ENCODE results near the gene LEPROT. TPM values are rescaled to one million over a fixed set of nuclear protein-coding genes. Genes with fewer than 3 reads are reported as not detected.

LEPROT gene
- total RNA-seq, 1 experiment from 2014 or later, result 25.7 TPM

DNA sequence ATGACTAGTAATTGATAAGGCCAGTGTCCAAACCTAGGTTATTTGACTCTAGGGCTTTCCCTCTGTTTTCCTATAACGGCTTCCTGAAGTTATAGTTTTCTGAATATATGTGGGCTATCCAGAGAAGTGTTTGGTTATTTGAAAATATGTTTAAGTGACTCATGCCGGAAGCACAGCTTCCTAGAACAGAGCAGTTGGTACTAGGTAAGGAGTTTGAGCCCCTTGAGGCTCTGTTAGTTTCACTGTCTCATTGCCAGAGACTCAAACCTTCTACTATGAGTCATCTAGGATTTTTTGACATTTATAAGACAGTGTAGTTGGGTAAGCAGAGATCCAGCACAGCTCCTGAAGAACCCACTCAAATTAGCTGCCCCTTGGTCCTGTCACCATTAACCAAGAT, 27.1 kb upstream of the LEPROT start (continued):
- TF ChIP-seq SIN3A (IDR thresholded peaks at IDR 0.05; ENCODE audit: low read depth), result no peak

DNA sequence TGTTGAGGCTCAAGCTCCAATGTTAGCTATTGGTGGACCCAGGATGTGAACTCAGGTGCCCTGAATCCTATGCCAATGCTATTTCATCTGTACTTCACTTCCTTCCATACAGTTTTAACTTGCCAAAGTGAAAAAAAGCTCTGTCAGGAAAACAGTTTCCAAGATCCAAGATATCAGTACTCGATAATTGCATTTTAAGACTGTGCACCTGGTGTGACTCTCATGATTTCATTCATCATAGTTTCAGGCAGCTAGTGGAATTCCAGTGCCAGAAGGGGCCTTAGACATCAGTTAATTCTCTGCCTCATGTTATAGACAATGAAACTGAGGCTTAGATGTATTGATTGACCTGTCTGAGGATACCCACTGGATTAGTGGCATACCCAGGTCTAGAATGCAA, 26.5 kb upstream of the LEPROT start:
- Histone ChIP-seq H3K4me3 (replicated peaks in 1 of 2; ENCODE audit: low read depth in 1 of 2, low read length in 2 of 2) (no peak overlapping the region), H3K9me2 (ENCODE audit: insufficient read depth) (no peaks in the 10 kb centered on the region), H3K4me2 (ENCODE audit: low read length) (no peak overlapping the region), H4K20me1 (ENCODE audit: insufficient read depth) (no peaks in the 10 kb centered on the region), H3K79me2 (ENCODE audit: insufficient read depth, low read length) (no peaks in the 10 kb centered on the region), H3K36me3 (ENCODE audit: control insufficient read depth in 1 of 2, insufficient read depth in 2 of 2, low read length in 2 of 2) (no peaks in the 10 kb centered on the region), H3K9me3 (ENCODE audit: control insufficient read depth in 1 of 2, insufficient read depth in 1 of 2, low read depth in 1 of 2, low read length in 2 of 2) (no peaks in the 10 kb centered on the region), H3K4me1 (ENCODE audit: control insufficient read depth in 1 of 2, insufficient read depth in 2 of 2, low read length in 2 of 2) (no peaks in the 10 kb centered on the region; a peak in 1 of 4 replicates), H3K27ac (ENCODE audit: low read depth, low read length) (no peak overlapping the region), H2AFZ (ENCODE audit: low read depth, low read length, poor library complexity, severe bottlenecking) (no peak overlapping the region), H3K27me3 (ENCODE audit: insufficient read depth, low read length) (no peaks in the 10 kb centered on the region), H3K9ac (ENCODE audit: low read length) (no peak overlapping the region)
- RAD21 ChIA-PET (ENCODE audit: low non-redundant PET in 1 of 2, low total read pairs in 2 of 2, uncharacterized antibody in 2 of 2, unreplicated experiment in 2 of 2), result no interaction called here
- TF ChIP-seq EZH2 (IDR thresholded peaks at IDR 0.05), result no peak
- CTCF ChIA-PET, result no interaction called here
- BruUV-seq (replicated peaks), result no TSS peak
- intact Hi-C loops (cut with micrococcal nuclease), result no loop called here
- ATAC-seq (no peak), DNase-seq (ENCODE audit: low read depth, low spot score) (no peak)
- POLR2A ChIA-PET, result no interaction called here

DNA sequence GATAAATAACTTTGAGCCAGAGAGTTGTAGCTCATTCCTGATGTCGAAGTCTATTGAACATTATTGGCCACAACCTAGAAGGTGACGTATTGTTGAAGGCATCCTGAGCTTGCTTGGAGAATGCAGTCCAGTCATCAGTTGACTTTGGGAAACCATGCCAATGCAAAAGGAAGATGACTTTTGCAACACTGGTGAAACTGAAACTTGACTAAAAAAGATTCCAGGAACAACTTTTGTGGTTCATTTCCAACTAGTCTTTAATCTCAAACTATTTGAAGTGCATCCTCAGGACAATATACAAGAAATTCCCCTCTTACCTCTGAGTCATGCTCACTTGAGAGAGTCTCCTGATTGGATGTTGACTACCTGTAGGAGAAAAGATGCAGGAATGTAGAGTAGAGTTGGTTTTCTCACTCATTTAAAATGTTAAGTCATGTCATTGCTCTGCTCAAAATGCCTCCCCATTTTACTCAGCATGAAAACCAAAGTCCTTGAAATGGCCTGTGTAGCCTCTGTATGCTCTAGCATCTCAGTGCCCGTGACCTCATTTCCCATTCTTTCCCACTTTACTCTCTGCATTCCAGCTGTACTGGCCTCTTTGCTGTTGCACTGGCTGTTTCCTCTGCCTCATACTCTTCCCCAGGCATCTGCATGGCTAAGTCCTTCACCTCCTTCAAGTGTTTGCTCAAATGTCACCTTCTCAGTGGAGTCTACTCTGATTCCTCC, 24.4 kb upstream of the LEPROT start:
- ATAC-seq (no peak), DNase-seq (ENCODE audit: low read depth, low spot score) (no peak)
- ChIA-PET POLR2A (no interaction called here), RAD21 (ENCODE audit: low non-redundant PET in 1 of 2, low total read pairs in 2 of 2, uncharacterized antibody in 2 of 2, unreplicated experiment in 2 of 2) (no interaction called here), CTCF (no interaction called here)
- Histone ChIP-seq H3K4me2 (ENCODE audit: low read length) (no peak overlapping the region), H2AFZ (ENCODE audit: low read depth, low read length, poor library complexity, severe bottlenecking) (no peak overlapping the region), H3K79me2 (ENCODE audit: insufficient read depth, low read length) (no peaks in the 10 kb centered on the region), H3K9ac (ENCODE audit: low read length) (no peak overlapping the region), H3K4me1 (ENCODE audit: control insufficient read depth in 1 of 2, insufficient read depth in 2 of 2, low read length in 2 of 2) (no peaks in the 10 kb centered on the region), H3K9me2 (ENCODE audit: insufficient read depth) (no peaks in the 10 kb centered on the region), H4K20me1 (ENCODE audit: insufficient read depth) (no peaks in the 10 kb centered on the region), H3K36me3 (ENCODE audit: control insufficient read depth in 1 of 2, insufficient read depth in 2 of 2, low read length in 2 of 2) (no peaks in the 10 kb centered on the region), H3K27ac (ENCODE audit: low read depth, low read length) (no peak overlapping the region), H3K4me3 (replicated peaks in 1 of 2; ENCODE audit: low read depth in 1 of 2, low read length in 2 of 2) (no peak overlapping the region), H3K27me3 (ENCODE audit: insufficient read depth, low read length) (no peaks in the 10 kb centered on the region), H3K9me3 (ENCODE audit: control insufficient read depth in 1 of 2, insufficient read depth in 1 of 2, low read depth in 1 of 2, low read length in 2 of 2) (no peaks in the 10 kb centered on the region)
- no TSS peak for BruUV-seq (replicated peaks)
- intact Hi-C loops (cut with micrococcal nuclease), result no loop called here
- TF ChIP-seq SIN3A (IDR thresholded peaks at IDR 0.05; ENCODE audit: low read depth) (no peak), EZH2 (IDR thresholded peaks at IDR 0.05) (no peak), CEBPB (IDR thresholded peaks at IDR 0.05; ENCODE audit: low read depth) (no peak), ZNF274 (IDR thresholded peaks at IDR 0.05; ENCODE audit: low read depth, low read length) (no peak), SP1 (IDR thresholded peaks at IDR 0.05; ENCODE audit: low read depth) (no peak), CBX3 (IDR thresholded peaks at IDR 0.05; ENCODE audit: low read depth) (no peak), YY1 (IDR thresholded peaks at IDR 0.05; ENCODE audit: extremely low read depth, insufficient replicate concordance, low read depth, low read length) (no peak), EZH2phosphoT487 (IDR thresholded peaks at IDR 0.05; ENCODE audit: borderline replicate concordance) (no peak)
- TF ChIP-seq, protein P1, sequence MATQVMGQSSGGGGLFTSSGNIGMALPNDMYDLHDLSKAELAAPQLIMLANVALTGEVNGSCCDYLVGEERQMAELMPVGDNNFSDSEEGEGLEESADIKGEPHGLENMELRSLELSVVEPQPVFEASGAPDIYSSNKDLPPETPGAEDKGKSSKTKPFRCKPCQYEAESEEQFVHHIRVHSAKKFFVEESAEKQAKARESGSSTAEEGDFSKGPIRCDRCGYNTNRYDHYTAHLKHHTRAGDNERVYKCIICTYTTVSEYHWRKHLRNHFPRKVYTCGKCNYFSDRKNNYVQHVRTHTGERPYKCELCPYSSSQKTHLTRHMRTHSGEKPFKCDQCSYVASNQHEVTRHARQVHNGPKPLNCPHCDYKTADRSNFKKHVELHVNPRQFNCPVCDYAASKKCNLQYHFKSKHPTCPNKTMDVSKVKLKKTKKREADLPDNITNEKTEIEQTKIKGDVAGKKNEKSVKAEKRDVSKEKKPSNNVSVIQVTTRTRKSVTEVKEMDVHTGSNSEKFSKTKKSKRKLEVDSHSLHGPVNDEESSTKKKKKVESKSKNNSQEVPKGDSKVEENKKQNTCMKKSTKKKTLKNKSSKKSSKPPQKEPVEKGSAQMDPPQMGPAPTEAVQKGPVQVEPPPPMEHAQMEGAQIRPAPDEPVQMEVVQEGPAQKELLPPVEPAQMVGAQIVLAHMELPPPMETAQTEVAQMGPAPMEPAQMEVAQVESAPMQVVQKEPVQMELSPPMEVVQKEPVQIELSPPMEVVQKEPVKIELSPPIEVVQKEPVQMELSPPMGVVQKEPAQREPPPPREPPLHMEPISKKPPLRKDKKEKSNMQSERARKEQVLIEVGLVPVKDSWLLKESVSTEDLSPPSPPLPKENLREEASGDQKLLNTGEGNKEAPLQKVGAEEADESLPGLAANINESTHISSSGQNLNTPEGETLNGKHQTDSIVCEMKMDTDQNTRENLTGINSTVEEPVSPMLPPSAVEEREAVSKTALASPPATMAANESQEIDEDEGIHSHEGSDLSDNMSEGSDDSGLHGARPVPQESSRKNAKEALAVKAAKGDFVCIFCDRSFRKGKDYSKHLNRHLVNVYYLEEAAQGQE (IDR thresholded peaks at IDR 0.05; ENCODE audit: low read depth), result no peak
- TF ChIP-seq, protein P2, sequence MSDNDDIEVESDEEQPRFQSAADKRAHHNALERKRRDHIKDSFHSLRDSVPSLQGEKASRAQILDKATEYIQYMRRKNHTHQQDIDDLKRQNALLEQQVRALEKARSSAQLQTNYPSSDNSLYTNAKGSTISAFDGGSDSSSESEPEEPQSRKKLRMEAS (IDR thresholded peaks at IDR 0.05), result no peak
- TF ChIP-seq, protein P3, sequence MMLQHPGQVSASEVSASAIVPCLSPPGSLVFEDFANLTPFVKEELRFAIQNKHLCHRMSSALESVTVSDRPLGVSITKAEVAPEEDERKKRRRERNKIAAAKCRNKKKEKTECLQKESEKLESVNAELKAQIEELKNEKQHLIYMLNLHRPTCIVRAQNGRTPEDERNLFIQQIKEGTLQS (IDR thresholded peaks at IDR 0.05), result no peak
- TF ChIP-seq, protein P4, sequence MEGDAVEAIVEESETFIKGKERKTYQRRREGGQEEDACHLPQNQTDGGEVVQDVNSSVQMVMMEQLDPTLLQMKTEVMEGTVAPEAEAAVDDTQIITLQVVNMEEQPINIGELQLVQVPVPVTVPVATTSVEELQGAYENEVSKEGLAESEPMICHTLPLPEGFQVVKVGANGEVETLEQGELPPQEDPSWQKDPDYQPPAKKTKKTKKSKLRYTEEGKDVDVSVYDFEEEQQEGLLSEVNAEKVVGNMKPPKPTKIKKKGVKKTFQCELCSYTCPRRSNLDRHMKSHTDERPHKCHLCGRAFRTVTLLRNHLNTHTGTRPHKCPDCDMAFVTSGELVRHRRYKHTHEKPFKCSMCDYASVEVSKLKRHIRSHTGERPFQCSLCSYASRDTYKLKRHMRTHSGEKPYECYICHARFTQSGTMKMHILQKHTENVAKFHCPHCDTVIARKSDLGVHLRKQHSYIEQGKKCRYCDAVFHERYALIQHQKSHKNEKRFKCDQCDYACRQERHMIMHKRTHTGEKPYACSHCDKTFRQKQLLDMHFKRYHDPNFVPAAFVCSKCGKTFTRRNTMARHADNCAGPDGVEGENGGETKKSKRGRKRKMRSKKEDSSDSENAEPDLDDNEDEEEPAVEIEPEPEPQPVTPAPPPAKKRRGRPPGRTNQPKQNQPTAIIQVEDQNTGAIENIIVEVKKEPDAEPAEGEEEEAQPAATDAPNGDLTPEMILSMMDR (IDR thresholded peaks at IDR 0.05 in 2 of 3, conservative IDR thresholded peaks at IDR 0.05 in 1 of 3; ENCODE audit: borderline replicate concordance in 1 of 3, insufficient read depth in 1 of 3, low read depth in 2 of 3, low read length in 2 of 3), result no peak
